HG03175 (cell line): ENCODE results near the gene NMRK2.
"Not testable (repeated sequence)": the region's sequence is repeated elsewhere in the genome, so short reads cannot be mapped to it uniquely, and the experiment has no call there.

Source experiments
- ATAC-seq: cut with Tn5 transposase; IDR thresholded peaks from one replicate; pipeline ENCODE4 v1.9.1; 2021; ENCODE audit warnings: mild to moderate bottlenecking, moderate library complexity; ENCODE audit not compliant: unreplicated experiment

Gene NMRK2

GRCh38 chr19:3936506-3937442 lies 3.9 kb downstream of the NMRK2 start:
- no peak for ATAC-seq

- not testable (repeated sequence) for ATAC-seq
These were observed 5.6 kb downstream of the NMRK2 start for GRCh38 chr19:3938300-3938950.

DNA sequence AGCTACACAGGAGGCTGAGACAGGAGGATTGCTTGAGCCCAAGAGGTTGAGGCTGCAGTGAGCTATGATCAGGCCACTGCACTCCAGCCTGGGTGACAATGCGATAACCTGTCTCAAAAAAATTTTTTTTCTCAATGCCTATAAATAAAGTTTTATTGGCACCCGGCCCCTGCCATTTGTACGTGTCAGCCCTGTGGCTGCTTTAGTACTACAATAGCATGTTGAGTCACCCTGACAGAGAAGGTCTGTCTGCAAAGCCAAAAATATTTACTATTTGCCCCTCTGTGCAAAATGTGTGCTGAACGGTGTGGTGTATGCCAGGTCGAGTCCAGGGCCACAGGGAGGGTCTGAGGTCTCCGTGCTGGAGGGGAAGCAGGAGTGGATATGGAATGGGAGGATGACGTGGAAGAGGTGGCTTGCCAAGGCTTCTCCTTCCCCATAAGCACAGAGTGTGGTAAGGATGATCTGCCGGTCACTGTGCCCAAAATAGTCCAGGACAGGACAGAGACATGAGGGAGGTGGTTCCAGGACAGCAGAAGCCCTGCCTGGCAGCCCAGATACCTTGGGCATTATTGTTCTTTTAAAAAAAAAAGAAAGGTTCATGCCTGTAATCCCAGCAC lies 10.0 kb downstream of the NMRK2 start:
- no peak for ATAC-seq

DNA sequence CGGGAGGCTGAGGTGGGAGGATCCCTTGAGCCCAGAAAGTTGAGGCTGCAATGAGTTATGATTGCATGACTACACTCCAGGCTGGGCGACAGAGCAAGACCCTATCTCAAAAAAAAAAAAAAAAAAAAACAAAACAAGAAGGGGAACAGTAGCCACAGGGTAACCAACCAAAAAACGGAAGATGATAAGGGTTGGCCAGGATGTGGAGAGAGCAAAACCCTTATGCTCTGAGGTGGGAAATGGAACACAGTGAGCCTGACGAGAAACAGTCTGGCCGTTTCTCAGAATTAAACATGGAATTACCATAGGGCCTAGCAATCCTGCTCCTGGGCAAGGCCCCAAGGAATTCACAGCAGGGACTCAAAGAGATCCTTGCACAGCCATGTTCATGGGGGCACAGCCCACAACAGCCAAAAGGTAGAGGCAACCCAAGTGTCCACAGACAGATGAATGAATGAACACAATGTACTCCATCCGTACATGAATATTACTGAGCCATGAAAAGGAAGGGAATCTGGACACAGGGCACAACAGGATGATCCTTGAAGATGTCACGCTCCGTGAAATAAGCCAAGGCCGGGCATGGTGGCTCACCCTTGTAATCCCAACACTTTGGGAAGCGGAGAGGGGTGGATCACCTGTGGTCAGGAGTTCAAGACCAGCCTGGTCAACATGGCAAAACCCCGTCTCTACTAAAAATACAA lies 11.3 kb downstream of the NMRK2 start:
- no peak for ATAC-seq

DNA sequence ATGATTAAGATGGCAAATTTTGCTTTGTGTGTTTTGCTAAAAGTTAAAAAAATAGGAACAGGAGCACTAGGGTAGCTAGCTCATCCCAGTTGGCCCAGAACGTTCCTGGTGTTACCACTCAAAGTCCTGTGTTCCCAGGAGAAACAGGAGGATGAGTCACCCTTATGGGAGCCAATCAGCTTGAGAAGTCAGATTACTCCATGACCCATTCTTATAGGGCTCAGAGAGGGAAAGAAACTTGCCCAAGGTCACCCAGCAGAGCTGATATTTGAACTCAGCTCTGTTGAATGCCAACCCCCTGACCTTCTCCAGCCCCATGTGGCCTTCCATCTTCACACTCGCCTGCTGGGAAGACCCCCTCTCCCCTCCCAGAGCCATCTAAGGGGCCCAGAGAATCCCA lies 13.0 kb downstream of the NMRK2 start:
- no peak for ATAC-seq

DNA sequence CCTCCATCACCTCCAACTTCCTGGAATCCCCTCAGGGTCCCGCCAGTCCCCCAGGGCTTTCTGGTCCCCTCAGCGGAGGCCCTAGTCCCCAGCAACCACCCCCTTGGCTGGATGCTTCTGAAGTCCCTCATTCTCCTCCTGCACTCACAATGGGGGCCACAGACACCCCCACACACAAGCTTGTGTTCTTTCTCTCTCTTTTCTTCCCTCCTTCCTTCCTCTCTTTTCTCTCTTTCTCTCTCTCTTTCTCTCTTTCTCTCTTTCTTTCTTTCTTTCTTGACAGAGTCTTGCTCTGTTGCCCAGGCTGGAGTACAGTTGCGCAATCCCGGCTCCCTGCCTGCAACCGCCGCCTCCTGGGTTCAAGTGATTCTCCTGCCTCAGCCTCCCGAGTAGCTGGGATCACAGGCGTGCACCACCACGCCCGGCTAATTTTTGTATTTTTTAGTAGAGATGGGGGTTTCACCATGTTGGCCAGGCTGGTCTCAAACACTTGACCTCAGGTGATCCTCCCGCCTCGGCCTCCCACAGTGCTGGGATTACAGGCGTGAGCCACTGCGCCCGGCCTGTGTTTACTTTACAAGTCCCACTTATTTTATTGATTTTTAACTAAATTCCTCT lies 14.6 kb downstream of the NMRK2 start:
- not testable (repeated sequence) for ATAC-seq

- ATAC-seq, result no peak
These were observed 16.4 kb downstream of the NMRK2 start for GRCh38 chr19:3949294-3949693.

DNA sequence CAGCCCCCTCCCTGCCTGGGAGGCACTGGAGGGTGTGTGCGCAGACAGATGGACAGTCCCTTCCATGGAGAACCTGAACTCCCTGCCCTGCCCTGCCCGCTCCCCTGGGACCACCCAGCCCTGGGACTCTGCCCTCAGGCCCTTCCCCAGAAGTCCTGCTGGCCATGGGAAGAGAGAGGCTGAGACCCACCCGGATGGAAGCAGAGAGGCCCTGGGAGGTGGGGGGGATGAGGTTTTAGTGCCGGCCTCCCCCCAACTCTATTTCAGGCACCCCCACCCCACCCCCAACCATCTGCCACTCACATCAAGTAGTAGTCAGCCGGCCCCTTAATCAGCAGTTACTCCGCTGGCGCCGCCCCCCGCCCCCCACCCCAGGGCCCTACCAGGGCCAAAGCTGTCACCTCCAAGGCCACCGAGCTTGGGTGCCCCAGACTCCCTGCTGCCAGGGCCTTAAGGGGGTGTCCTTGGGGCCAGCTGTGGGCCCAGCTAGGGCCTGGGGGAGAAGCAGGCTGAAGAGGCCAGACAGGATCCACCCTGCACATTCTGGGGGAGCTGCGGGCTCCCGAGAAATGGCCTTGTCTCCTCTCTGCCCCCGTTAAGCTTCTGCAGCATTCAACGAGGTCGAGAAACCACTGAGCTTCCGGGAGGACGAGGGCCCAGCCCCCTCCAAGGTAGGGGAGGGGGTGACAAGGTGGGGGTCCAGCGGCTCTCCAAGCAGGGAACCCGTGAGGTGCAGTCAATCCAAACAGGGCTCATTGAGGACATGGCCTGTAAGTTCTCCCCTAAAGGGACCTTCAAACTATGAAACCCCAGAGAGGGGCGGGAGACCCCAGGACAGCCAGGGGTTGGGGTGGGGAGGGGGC lies 17.4 kb downstream of the NMRK2 start:
- no peak for ATAC-seq

DNA sequence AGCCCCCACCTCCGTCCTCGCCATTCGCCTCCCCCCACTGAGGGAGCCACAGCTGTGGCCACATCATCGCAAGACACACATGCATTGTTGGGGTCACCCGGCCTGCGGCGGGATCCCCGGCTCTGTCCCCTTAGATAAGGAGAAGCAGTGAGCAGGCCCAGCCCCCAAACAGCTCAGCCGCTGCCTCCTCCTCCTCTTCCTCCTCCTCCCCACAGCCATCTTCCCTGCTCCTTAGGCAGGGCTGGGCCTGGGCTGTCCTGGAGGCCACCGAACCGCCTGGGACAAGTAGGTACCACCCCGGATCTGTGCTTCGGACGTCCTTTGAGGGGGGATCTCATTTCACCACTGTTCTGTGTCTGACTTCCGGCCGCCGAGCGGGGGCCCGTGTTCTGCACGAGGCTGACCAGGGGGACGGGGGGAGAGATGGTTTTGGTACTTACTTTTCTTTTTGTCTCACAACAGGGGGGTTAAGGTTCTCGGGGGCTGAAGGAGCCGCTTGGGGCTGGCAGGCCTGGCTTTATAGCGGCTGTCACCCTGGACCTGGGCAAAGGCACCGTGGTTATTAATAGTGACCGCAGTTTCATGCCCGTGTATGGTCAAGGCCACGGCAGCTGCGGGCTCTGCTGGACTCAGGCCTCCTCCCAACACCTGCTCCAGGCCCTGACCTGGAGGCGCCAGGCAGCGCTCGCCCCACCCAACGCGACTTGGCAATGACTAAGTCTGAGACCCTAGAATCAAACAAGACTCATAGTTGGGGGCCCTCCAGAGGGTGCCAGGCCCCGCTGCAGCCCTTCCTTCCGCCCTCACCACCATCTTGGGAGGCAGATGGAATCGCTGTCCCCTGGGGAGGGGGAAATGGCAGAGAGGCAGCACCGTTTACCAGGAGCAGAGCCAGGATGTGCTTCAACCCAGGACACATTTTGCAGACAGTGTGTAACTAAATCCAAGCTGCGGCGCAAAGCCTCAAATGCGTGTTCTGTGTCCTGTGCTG lies 18.3 kb downstream of the NMRK2 start:
- no peak for ATAC-seq

DNA sequence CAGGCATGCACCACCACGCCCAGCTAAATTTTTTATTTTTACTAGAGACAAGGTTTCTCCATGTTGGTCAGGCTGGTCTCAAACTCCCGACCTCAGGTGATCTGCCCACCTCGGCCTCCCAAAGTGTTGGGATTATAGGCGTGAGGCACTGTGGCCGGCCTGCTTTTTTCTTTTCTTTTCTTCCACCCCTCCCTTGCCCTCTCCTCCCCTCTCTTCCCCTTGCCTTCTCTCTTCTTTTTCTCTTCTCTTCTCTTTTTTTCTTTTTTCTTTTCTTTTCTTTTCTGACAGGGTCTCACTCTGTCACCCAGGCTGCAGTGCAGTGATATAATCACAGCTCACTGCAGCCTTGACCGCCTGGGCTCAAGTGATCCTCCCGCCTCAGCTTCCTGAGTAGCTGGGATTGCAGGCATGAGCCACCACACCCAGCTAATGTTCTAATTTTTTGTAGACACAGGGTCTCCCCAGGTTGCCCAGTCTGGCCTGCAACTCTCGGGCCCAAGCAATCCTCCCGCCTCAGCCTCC lies 19.9 kb downstream of the NMRK2 start:
- not testable (repeated sequence) for ATAC-seq

DNA sequence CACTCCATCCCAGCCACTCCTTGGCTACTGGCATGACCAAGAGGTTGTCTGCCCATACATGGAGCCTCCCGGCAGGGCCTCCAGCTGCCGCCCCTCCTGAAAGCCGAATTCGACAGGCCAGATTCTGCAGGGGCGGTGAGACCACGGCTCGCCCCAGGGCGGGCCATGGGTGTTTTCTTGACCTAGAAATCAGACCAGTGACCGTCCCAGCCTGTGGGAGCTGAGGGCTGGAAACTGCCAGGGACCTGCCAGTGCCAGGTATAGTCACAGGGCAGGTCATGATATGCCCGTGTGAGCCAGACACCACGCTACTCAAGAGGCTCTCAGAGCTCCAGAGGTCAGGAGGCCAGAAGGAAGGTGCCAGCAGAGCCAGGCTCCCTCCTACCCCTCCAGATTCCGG lies 21.2 kb downstream of the NMRK2 start:
- ATAC-seq, result no peak

GRCh38 chr19:3955276-3955675 lies 22.4 kb downstream of the NMRK2 start:
- ATAC-seq, result not testable (repeated sequence)

GRCh38 chr19:3955688-3956087 lies 22.8 kb downstream of the NMRK2 start:
- ATAC-seq, result no peak

GRCh38 chr19:3958836-3959765 lies 26.2 kb downstream of the NMRK2 start:
- ATAC-seq, result no peak

DNA sequence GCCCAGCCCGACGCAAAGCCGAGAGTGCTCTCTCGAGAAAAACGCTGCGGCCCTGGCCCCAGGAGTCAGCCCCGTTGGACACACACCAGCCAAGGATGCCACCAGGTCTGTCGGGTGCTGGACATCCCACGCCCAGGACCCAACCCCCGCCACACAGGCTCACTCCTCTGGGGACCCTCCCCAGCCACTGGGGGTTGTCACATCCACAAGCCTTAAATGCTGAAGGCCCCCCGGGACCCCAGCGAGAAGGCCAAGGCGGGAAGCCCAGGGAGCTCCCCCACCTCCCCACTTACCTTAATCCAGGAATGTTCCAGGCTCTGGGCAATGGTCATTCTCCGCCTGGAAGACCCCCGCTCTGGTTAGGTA lies 26.9 kb downstream of the NMRK2 start:
- ATAC-seq, result no peak

- no peak for ATAC-seq
These were observed 28.1 kb downstream of the NMRK2 start for GRCh38 chr19:3961007-3961406.
